ENCODE measurements around the gene LSS.

- TF ChIP-seq GATA2 (IDR thresholded peaks at IDR 0.05; ENCODE audit: low read depth, low read length) (no peak), GATA3 (IDR thresholded peaks at IDR 0.05; ENCODE audit: low read depth, low read length) (no peak)
These were observed 40.9 kb upstream of the LSS start for GRCh38 chr21:46269466-46269865.

Measured in SH-SY5Y (cell line).